IMR-90 (cell line): ENCODE data around the gene MAP3K8.

ENCODE experiments used
- CHD1 ChIP-seq: IDR thresholded peaks from 2 replicates; pipeline ENCODE4 v1.6.1; 2012; ENCODE audit warnings: low read depth, low read length, improper control_type of control experiment
- MAZ ChIP-seq: IDR thresholded peaks from 2 replicates; pipeline ENCODE4 v1.6.1; 2012; ENCODE audit warnings: low read depth, mild to moderate bottlenecking, low read length, improper control_type of control experiment, moderate library complexity, borderline replicate concordance
- POLR2A ChIP-seq: IDR thresholded peaks from 2 replicates; pipeline ENCODE4 v1.6.1; 2012; ENCODE audit warnings: mild to moderate bottlenecking, low read depth, low read length
- RFX5 ChIP-seq: IDR thresholded peaks from 2 replicates; pipeline ENCODE4 v1.8.0; 2012; ENCODE audit warnings: low read depth, mild to moderate bottlenecking, low read length, moderate library complexity
- TF ChIP-seq, protein P1 (sequence below): conservative IDR thresholded peaks from 2 replicates; pipeline ENCODE4 v1.5.1; 2012; ENCODE audit warnings: mild to moderate bottlenecking, low read depth, low read length, improper control_type of control experiment

DNA sequence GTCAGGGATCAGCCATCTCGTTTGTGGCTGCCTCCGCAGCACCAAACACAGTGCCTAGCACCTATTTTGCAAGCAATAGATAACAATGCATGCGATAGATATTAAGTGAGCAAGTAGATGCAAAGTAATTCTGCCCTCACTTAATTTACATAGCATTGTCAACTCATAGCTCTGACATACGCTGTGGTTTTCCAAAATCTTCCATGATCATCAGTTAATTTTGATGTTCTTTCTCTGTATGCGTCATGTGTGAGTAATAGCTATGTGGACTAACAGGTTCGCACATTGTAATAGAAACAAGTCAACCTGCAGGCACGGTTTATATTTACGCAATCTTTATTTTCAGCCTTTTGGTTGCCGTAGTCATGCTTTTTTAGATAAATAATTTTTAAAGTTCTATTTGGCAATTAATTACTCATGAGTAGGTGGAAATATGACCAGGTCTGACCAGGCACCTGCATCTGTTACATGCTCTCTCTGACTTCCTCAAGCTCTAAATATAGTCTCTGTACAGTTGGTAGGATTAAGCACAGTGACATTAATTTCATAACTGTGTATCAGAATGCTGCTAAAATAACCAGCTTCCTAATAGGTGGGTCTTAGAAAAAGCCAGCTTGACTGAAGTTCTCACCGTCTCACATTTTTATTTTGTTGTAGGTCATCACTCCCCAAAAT is 13.3 kb downstream of the MAP3K8 start:
- TF ChIP-seq, protein P1, sequence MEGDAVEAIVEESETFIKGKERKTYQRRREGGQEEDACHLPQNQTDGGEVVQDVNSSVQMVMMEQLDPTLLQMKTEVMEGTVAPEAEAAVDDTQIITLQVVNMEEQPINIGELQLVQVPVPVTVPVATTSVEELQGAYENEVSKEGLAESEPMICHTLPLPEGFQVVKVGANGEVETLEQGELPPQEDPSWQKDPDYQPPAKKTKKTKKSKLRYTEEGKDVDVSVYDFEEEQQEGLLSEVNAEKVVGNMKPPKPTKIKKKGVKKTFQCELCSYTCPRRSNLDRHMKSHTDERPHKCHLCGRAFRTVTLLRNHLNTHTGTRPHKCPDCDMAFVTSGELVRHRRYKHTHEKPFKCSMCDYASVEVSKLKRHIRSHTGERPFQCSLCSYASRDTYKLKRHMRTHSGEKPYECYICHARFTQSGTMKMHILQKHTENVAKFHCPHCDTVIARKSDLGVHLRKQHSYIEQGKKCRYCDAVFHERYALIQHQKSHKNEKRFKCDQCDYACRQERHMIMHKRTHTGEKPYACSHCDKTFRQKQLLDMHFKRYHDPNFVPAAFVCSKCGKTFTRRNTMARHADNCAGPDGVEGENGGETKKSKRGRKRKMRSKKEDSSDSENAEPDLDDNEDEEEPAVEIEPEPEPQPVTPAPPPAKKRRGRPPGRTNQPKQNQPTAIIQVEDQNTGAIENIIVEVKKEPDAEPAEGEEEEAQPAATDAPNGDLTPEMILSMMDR: no peak
- TF ChIP-seq POLR2A: no peak
- TF ChIP-seq RFX5: no peak
- no peak for TF ChIP-seq CHD1
- TF ChIP-seq MAZ: no peak
